OCI-LY7 (cell line): ENCODE results near the gene ABCA5.

Experiments used
- EZH2phosphoT487 ChIP-seq: fragments of 200-600 bp; sonication (generic); IDR thresholded peaks from 2 replicates; pipeline ENCODE4 v1.6.1; 2018; ENCODE audit warnings: low read depth, borderline replicate concordance, mild to moderate bottlenecking, mixed run types, antibody characterized with exemption, low read length, moderate library complexity, mixed read lengths
- TF ChIP-seq, protein P1 (sequence below): fragments of 200-600 bp; sonication (generic); conservative IDR thresholded peaks from 2 replicates; pipeline ENCODE4 v1.5.1; 2014; ENCODE audit warnings: mild to moderate bottlenecking, antibody characterized with exemption, low read length, moderate library complexity, mixed read lengths

DNA sequence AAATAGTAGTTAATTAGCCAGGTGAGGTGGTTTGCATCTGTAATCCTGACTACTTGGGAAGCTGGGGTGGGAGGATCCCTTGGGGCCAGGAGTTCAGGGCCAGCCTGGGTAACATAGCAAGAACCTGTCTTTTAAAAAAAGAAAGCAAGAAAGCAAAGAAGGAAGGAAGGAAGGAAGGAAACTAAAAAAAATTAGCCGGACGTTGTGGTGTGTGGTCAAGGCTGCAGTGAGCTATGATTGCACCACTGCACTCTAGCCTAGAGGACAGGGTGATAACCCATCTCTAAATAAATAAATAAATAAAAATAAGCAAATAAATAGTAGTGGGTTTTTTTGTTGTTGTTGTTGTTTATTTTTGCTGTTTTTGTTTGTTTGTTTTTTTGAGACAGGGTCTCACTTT, 48.3 kb upstream of the ABCA5 start:
- TF ChIP-seq, protein P1, sequence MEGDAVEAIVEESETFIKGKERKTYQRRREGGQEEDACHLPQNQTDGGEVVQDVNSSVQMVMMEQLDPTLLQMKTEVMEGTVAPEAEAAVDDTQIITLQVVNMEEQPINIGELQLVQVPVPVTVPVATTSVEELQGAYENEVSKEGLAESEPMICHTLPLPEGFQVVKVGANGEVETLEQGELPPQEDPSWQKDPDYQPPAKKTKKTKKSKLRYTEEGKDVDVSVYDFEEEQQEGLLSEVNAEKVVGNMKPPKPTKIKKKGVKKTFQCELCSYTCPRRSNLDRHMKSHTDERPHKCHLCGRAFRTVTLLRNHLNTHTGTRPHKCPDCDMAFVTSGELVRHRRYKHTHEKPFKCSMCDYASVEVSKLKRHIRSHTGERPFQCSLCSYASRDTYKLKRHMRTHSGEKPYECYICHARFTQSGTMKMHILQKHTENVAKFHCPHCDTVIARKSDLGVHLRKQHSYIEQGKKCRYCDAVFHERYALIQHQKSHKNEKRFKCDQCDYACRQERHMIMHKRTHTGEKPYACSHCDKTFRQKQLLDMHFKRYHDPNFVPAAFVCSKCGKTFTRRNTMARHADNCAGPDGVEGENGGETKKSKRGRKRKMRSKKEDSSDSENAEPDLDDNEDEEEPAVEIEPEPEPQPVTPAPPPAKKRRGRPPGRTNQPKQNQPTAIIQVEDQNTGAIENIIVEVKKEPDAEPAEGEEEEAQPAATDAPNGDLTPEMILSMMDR = no peak
- no peak for TF ChIP-seq EZH2phosphoT487
